ENCODE data around the gene ABHD2. TPM values are rescaled to one million over a fixed set of nuclear protein-coding genes. Genes with fewer than 3 reads are reported as not detected.

Gene ABHD2
- total and polyA plus RNA-seq, 11 donors: 8.6 to 243 (median 116) TPM

GRCh38 chr15:89155122-89155521 is 66.9 kb downstream of the ABHD2 start:
- Histone ChIP-seq H3K4me1 (peaks cover 0 to 39% (median 18%) of the 10 kb centered on the region in 12 donors), H3K4me3 (no peak overlapping the region), H3K36me3 (peaks cover 0 to 95% (median 72%) of the 10 kb centered on the region in 9 donors), H3K27me3 (no peaks in the 10 kb centered on the region), H3K9me3 (no peaks in the 10 kb centered on the region), H3K27ac (peak overlapping the region; percentile 26 to 82 (median 60))
- no peak for DNase-seq
- no peak for ATAC-seq
- TF ChIP-seq POLR2A (IDR thresholded peaks at IDR 0.05): no peak
- no peak for TF ChIP-seq CTCF (IDR thresholded peaks at IDR 0.05)
- intact Hi-C loops (cut with DNase I): loop anchor here in 1 of 10 donors (10.0 kb wide), 1 partner anchor 50 kb away; no protein-coding TSS in a partner anchor
- WGBS, 4 donors: 92 to 93% (median 93%) methylated on average over 10 of the region's 10 CpGs

- 57 to 68% (median 65%) methylated on average over 6 of the region's 6 CpGs for WGBS, 4 donors
- peaks cover 0 to 33% (median 15%) of the 10 kb centered on the region in 12 donors for H3K4me1 ChIP-seq
These were observed 67.4 kb downstream of the ABHD2 start for GRCh38 chr15:89155656-89156055.

GRCh38 chr15:89157061-89157460 is 68.8 kb downstream of the ABHD2 start:
- no peak for ATAC-seq
- no peak overlapping the region for H3K4me3 ChIP-seq
- peak overlapping the region in 4 of 12 donors; percentile 18 to 82 (median 36) for H3K27ac ChIP-seq
- DNase-seq: no peak
- no peaks in the 10 kb centered on the region for H3K9me3 ChIP-seq
- peaks cover 0 to 95% (median 65%) of the 10 kb centered on the region in 9 donors for H3K36me3 ChIP-seq
- TF ChIP-seq CTCF (IDR thresholded peaks at IDR 0.05): no peak
- no peak for TF ChIP-seq POLR2A (IDR thresholded peaks at IDR 0.05)
- H3K27me3 ChIP-seq: no peaks in the 10 kb centered on the region
- 40 to 80% (median 60%) methylated on average over 1 of the region's 1 CpG for WGBS, 4 donors
- H3K4me1 ChIP-seq: peaks cover 0 to 28% (median 11%) of the 10 kb centered on the region in 12 donors
- intact Hi-C loops (cut with DNase I): loop anchor here in 1 of 10 donors (10.0 kb wide), 1 partner anchor 52 kb away; no protein-coding TSS in a partner anchor

More at GRCh38 chr15:89155656-89156055, 67.4 kb downstream of the ABHD2 start:
- intact Hi-C loops (cut with DNase I): loop anchor here in 1 of 10 donors (10.0 kb wide), 1 partner anchor 51 kb away; no protein-coding TSS in a partner anchor
- peaks cover 0 to 99% (median 73%) of the 10 kb centered on the region in 9 donors for H3K36me3 ChIP-seq
- H3K27ac ChIP-seq: peak overlapping the region; percentile 26 to 82 (median 64)
- no peak overlapping the region for H3K4me3 ChIP-seq
- no peaks in the 10 kb centered on the region for H3K9me3 ChIP-seq
- no peak for TF ChIP-seq POLR2A (IDR thresholded peaks at IDR 0.05)
- no peak for TF ChIP-seq CTCF (IDR thresholded peaks at IDR 0.05)
- H3K27me3 ChIP-seq: no peaks in the 10 kb centered on the region
- peak; percentile 83 to 92 (median 88) for ATAC-seq
- peak in 3 of 5 donors; percentile 44 to 86 (median 79) for DNase-seq

- TF ChIP-seq POLR2A (IDR thresholded peaks at IDR 0.05) (no peak), CTCF (IDR thresholded peaks at IDR 0.05) (no peak)
- 31 to 55% (median 46%) methylated on average over 4 of the region's 4 CpGs for WGBS, 4 donors
- H3K9me3 ChIP-seq: no peaks in the 10 kb centered on the region
- DNase-seq: no peak
- H3K27me3 ChIP-seq: no peaks in the 10 kb centered on the region
- no peak overlapping the region for H3K4me3 ChIP-seq
- peak; percentile 28 to 75 (median 45) for ATAC-seq
- H3K4me1 ChIP-seq: peaks cover 0 to 30% (median 11%) of the 10 kb centered on the region in 12 donors
- peak overlapping the region in 8 of 12 donors; percentile 6 to 82 (median 25) for H3K27ac ChIP-seq
- intact Hi-C loops (cut with DNase I): loop anchor here in 1 of 10 donors (10.0 kb wide), 1 partner anchor 53 kb away; no protein-coding TSS in a partner anchor
- H3K36me3 ChIP-seq: peaks cover 0 to 87% (median 58%) of the 10 kb centered on the region in 9 donors
These were observed 69.8 kb downstream of the ABHD2 start for GRCh38 chr15:89157918-89158564.

All from heart left ventricle (tissue), 16 donors.